NCI-H146 treated with DMSO at 0.1 percent for 48 hours (cell line): Measurements from ENCODE around the gene SLC43A1.
"Not testable (repeated sequence)": the region's sequence is repeated elsewhere in the genome, so short reads cannot be mapped to it uniquely, and the experiment has no call there.

Experiments used
- DNase-seq: peaks from one replicate; lab custom pipeline; 2025; ENCODE audit not compliant: unreplicated experiment; lab: John Stamatoyannopoulos, UW

Gene SLC43A1

DNA sequence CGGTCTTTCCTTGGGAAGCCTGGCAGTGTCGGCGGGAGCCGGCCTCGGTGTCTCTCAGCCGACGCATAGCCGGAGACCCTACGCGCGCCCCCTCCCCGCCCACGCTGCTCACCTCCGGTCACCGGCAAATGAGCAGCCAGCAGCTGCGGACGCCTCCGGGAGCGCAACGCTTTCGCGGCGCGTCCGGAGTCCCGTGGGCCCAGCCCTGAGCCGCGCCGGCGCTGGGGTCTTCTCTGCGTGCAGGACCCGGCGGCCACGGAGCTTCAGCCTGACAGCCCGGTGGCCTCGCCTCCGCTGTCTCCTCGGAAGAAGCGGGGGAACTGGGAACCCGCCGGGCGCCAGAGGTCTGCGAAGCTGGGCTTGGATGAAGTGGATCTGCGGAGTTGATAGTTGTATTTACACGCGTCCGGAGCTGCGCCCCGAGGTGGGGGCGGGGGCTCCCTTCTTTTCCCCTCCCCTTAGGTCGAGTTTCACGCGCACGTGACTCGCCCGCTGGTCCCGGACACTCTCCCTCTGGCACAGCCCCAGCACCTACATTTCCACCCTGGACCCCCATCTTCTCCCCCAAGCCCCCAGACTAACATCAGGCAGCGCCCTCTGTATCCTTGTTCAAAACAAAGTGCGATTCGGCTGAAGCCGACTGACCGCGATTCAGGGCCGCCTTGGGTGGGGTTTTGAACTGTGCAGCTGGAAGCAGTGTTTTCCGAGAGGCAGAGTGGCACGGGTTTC, at the start of gene SLC43A1:
SLC43A1 (minus strand) TSS at position 371 of the 729 bp plus-strand sequence. CDS start 1,591 bp downstream, outside the sequence.
- DNase-seq, result no peak

DNA sequence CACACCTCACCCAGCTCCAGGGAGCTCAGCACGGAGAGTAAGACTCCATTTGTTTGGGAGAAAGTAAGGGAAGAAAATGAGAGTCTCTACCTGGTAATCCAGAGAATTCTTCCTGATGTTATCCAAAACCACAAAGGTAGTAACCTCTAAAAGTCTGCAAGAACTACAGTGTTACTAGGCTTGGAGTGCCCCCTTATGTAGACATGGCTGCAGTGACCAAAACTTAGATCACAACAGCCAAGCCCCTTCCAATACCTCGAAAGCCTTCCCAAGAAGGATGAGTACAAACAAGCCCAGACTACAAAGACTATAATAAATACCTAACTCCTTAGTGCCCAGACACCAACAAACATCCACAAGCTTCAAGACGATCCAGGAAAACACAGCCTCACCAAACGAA, 47.1 kb upstream of the SLC43A1 start:
- DNase-seq, result no peak

DNA sequence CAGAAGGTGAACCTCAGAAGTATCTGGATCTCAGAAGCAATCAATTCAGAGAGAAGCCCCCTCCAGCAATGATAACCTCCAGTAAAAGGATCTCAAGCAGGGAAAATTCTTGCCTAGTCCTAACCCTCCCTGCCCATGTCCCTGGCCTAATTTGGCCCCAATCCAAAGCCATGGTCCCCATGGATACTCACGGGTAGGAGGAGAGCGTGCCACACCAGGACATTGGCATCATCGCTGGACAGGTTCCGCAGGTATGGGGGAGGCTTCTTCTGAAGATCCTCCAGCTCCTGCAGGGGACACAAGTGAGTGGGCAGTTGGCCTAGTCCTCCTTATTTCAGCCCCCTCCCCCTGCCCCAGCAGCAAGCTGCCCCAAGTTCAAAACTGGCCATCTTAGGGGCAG, 44.6 kb upstream of the SLC43A1 start:
- no peak for DNase-seq

DNA sequence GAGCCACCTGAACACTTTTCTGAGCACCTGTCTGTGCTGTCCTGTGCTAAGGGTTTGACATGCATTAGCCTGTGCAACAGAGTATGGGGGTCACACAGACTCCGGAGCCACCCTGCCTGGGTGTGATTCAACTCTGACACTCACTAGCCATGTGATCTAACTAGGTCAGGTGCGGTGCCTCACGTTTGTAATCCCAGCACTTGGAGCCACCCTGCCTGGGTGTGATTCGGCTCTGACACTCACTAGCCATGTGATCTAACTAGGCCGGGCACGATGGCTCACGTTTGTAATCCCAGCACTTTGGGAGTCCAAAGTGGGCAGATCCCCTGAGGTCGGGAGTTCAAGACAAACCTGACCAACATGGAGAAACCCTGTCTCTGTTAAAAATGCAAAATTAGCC, 40.5 kb upstream of the SLC43A1 start:
- DNase-seq, result no peak

DNA sequence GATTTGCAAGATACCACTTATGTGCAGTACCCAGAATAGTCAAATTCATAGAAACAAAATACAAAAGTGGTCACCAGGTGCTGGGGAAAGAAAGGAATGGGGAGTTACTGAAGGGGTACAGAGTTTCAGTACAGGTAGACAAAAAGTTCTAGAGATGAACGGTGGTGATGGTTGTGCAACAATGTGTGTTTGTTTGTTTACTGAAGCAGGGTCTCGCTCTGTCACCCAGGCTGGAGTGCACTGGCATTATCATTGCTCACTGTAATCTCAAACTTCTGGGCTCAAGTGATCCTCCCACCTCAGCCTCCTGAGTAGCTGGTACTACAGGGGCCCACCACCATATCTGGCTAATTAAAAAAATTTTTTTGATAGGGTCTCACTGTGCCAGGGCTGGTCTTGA, 39.9 kb upstream of the SLC43A1 start:
- no peak for DNase-seq

DNA sequence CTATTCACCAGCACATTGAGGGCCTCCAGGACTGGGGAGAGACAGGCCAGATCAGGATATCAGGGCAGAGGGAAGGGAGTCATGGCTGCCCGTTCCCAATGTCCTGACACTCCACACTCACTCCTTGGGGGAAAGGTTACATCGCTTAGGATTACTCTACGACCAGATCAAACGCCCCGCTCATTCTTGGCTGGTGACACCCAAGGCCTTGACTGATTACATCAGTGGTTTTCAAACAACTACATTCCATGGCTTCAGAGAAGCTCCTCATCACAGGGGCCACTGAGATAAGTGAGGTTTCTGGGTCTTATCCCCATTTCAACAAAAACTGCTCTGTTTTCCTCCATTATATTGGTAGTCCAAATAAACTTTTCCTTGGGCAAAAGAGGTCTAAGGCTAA, 37.0 kb upstream of the SLC43A1 start:
- DNase-seq, result no peak

DNA sequence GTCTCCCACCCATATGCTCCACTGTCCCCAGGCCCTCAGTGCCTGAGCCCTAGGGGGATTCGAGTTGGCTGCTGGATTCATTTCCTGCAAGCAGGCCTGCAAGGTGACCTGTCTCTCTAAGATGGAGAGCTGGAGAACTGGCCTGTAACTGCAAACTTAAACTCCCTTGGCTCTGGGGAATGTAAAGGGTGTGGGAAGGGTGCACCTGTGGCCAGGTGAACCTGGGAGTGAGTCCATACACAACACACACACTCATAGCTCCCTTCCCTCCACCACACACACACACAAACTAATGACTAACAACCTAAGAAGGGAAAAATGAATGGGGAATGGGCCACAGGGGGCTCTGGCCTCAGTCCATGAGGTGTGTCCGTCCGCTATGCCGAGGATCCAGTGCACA, 36.4 kb upstream of the SLC43A1 start:
- no peak for DNase-seq

DNA sequence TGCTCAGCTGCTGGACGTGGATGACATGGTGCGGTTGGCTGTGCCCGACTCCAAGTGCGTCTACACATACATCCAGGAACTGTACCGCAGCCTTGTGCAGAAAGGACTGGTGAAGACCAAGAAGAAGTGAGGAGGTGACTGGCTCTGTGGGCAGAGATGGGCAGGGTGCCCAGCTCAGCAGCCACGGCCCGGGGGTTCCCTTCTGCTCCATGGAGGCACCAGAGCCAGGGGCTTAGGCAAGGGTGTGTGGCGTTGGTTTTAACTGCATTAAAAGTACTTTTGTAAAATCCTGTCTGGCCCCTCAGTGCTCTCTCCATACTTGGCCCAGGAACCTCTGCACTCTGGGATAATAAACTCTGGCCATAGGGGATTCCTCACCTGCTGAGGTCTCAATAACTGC, 34.5 kb upstream of the SLC43A1 start:
- no peak for DNase-seq

DNA sequence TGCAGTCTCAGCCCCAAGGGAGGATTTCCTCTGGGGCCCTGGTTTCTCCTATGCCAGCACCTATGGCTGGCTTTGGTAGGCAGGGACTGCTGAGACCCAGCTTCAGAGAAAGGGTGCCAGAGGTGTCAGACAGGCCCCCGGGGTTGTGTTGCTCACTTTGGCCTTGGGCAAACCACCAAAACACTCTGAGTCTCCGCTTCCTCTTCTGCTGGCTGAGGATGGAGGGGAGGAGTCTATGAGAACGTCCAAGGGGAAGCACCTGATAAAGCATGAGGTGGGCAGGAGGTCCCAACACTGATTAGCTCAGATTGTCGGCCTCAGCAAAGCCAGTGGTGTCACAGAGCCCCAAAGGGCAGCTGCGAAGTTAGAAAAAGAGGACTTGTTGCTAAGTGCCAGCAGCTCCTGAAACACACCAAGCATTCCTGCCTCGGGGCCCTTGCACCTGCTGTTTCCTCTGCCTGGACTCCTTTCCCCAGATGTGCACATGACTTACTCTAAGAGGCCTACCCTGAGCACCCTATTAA, 32.4 kb upstream of the SLC43A1 start:
- DNase-seq, result no peak

DNA sequence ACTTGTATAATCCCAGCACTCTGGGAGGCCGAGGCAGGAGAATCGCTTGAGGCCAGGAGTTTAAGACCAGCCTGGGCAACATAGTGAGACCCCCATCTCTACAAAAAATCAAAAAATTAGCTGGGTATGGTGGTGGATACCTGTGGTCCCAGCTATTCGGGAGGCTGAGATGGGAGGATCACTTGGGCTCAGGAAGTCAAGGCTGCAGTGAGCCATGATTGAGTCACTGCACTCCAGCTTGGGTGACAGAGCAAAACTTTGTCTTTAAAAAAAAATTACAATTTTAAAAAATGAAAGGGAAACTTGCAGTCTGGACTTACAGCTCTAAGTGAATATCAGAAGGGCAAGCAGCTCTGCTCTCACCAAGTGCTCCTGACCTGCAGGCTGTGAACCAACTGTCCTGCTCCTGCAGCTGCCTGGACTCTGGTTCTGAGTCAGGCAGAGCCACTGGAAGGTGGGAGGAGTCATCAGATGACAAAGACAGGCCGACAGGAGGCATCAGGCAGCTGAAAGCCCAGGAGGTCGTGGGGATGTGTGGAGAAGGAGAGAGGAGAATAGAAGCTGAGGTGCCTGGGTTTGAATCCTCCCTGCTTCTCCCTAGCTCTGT, 31.5 kb upstream of the SLC43A1 start:
- no peak for DNase-seq

DNA sequence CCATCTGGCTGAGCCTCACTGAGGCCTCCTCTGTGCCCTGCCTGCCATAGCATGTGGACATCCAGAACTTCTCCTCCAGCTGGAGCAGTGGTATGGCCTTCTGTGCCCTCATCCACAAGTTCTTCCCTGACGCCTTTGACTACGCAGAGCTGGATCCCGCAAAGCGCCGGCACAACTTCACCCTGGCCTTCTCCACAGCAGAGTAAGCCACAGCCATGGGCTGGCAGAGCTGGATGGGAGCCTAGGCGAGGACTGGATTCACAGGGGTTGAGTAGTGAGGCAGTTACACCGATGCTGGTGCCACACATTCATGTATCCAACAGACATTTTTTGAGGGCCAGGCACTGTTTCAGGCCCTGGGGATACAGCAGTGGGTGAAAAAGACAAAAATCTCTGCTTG, 30.9 kb upstream of the SLC43A1 start:
- DNase-seq, result no peak

DNA sequence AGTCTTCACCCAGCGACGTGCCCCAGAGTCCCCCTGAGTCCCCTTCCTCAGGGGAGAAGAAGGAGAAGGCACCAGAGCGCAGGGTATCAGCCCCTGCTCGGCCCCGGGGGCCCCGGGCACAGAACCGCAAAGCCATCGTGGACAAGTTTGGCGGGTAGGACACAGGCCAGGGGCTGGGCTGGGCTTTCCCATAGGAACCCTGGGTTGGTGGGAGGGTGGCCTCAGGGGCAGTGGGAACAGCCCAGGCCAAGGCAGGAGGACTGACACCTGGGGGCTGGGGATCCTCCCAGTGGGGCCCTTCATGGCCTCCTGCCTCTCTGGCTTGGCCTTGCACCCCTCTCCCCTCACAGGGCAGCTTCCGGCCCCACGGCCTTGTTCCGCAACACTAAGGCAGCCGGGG, 30.4 kb upstream of the SLC43A1 start:
- no peak for DNase-seq

DNA sequence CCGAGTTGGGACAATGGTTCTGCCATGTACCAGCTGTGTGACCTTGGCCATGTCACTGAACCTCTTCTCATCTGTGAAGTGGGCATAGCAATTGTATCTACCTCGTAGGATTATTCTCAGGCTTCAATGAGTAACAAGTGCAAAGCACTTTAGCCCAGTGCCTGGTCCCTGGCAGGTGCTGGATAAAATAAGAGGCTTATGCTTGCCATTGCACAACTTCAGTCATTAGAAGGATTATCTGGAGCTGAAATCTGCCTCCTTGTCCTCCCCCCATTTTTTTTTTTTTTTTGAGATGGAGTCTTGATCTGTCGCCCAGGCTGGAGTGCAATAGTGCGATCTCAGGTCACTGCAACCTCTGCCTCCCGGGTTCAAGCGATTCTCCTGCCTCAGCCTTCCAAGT, 29.1 kb upstream of the SLC43A1 start:
- no peak for DNase-seq

DNA sequence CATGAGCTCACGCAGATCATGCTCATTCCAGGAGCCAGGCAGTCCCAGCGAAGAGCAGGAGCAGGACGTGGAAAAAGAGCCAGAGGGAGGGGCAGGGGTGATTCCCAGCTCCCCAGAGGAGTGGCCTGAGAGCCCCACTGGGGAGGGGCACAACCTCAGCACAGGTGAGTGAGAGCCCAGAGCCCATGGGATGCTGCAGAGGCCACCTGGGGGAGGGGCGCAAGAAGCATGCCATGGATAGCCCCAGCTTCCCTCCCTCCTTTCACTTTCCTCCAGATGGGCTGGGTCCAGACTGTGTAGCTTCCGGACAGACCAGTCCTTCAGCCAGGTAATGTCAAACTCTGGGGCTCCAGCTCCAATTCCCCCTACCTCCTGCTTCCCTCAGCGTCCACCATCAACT, 28.1 kb upstream of the SLC43A1 start:
- no peak for DNase-seq

DNA sequence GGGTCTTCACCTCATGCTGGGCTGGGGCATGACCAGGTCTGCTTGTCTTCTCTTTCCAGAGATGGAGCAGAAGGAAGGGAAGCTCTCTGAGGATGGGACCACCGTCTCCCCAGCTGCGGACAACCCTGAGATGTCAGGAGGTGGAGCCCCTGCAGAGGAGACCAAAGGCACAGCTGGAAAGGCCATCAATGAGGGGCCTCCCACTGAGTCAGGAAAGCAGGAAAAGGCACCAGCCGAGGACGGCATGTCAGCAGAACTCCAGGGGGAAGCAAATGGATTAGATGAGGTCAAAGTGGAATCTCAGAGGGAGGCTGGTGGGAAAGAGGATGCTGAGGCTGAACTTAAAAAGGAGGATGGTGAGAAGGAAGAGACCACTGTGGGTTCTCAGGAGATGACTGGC, 27.1 kb upstream of the SLC43A1 start:
- no peak for DNase-seq

DNA sequence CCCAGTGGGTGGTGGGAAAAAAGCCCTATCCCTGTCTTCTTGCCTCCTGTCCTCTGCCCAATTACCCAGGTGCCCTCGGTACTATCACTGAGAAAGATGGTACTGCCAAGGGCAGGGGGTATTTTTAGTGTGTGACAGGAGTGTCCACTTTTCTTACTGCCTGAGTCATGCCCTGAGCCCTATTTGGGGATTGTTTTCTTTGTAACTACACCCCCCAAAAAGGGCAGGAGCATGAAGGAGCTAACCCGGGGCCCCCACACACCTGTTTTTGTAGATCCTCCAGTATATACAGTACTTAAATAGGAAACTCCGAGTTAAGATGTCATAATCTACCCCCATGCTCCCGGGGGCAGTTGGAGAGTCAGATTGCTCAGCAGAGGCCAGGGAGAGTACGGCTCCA, 25.7 kb upstream of the SLC43A1 start:
- no peak for DNase-seq

DNA sequence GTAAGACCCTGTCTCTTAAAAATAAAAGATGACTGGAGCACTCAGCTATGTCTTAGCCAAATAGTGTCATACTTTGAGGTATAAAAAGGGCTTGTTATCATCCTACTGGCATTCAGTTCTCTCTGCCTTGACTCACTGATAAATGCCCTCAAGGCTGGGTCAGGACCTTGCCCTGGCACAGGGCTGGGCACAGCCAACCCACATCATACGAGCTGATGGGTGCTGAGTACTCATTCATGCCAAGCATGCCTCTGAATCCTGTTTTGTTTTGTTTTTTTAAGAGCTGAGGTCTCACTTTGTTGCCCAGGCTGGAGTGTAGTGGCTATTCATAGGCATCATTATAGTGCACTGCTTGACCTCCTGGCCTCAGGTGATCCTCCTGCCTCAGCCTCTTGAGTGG, 23.8 kb upstream of the SLC43A1 start:
- no peak for DNase-seq

DNA sequence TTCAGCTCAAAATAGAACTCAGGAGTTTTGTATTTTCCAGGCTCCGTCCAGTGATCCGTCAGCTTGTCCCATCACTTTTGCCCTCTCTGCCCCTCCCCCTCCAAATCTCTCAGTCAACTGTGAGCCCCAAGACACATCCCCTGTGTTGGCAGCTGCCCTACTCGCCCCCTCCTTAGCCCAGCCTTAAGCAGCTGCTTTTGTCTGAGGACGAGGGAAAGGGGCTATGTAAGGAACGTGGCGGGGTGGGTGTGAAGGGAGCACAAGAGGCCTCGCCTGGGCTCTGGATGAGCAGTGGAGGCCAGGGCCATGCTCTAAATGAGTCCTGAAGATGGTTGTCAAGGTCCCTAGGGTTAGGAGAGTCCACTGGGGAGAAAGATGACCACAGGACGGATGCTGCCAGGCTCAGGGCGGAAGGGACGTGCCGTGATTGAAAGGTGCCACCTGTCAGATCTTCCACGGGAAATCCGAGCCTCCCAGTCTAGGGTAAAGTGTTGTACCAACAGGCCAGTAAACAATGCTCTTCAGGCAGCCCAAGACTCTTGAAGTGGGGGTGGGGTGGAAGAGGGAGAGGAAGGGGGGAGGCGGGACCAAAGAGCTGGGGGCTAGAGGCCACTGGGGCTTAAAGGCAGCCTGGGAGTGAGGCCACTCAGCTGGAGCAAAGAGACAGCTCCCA, 21.6 kb upstream of the SLC43A1 start, which contains the start of gene SMTNL1:
SMTNL1 (plus strand) TSS at position 649 of the 673 bp plus-strand sequence. CDS start 5,048 bp downstream, outside the sequence.
- no peak for DNase-seq

DNA sequence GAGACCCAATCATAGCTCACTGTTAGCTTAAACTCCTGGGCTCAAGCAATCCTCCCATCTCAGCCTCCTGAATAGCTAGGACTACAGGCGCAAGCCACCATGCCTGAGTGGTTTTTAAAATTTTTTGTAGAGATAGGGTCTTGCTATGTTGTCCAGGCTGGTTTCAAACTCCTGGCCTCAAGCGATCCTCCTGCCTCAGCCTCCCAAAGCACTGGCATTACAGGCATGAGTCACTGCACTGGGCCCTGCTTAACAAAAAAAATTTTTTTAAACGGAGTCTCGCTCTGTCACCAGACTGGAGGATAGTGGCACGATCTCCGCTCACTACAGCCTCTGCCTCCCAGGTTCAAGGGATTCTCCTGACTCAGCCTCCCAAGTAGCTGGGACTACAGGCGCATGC, 18.9 kb upstream of the SLC43A1 start:
- DNase-seq, result not testable (repeated sequence)

DNA sequence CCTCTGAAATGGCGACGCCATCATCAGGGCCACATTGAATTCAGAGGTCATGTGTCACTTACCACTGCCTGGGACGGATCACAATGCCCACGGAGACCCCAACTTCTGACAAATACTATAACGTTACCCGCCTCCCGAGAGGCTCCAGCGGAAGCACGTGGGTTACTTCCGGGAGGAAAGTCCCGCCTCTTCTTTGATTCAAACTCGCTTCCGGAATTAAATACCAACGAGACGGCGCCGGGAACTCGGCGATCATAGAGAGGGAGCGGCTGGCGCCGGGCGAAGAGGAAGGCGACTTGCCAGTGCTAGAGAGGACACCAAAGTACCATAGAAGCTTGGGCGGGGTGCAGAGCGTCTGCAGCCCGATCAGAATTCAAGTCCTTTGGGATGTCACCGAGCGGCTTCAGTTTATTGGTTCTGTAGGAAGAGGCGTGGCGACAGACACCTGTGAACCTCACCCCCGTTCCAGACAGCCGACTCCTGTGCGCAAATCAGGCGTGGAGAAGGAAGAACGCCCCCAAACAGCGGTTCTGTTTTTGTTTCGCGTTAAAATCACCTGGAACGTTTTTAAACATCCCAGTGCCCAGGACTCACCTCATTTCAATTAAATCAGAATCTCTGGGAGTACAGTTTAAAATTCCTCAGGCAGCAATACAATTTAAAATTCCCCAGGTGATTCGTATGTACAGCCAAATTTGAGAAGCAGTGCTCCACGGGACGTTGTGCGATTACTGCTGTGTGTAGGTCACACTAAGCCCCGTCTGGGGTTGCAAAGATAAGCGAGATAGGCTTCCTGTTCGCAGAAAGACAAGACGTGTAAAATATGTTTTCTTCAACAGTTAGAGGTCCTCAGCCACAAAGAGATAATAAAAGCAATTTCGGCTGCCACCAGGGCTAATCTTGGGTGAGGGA, 15.3 kb upstream of the SLC43A1 start, which contains the start of gene TIMM10:
TIMM10 (minus strand) TSS at position 159 of the 912 bp plus-strand sequence. CDS start 565 bp downstream, outside the sequence.
- DNase-seq, result peak; percentile 99

DNA sequence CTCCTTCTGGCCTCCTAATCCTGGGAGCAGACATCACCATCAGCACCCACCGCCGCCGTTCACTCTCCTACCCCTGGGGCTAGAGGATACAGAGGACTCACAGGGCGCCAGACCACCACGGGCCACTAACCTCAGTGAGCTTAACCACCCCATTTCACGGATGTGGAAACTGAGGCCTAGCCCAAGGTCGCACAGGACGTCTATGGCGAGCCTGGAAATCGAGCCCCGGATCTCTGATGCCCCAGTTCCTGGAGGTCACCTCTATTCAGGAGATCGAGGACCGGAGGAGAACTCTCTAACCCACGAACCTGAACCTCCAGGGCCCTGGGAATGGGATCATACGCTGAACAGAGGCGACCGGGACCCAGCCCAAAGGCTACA, 14.7 kb upstream of the SLC43A1 start:
- DNase-seq, result no peak
